Activated CD4-positive, alpha-beta T cell treated with anti-CD3 and anti-CD28 coated beads, Interleukin-2, Interleukin-6, amounts not matched to agents 100 ng/mL and 50 ng/mL, durations not matched to agents 16 hours and 8 hours (primary cell): ENCODE data around the gene B3GNT8.
"Not testable (repeated sequence)": the region's sequence is repeated elsewhere in the genome, so short reads cannot be mapped to it uniquely, and the experiment has no call there.

ENCODE experiments used
- DNase-seq: peaks from one replicate; pipeline ENCODE4 v3.0.0-alpha.2; 2020

Gene B3GNT8

GRCh38 chr19:41435936-41436673 is 8.9 kb upstream of the B3GNT8 start:
- DNase-seq, result no peak

- not testable (repeated sequence) for DNase-seq
Observed at GRCh38 chr19:41435376-41435775, 8.2 kb upstream of the B3GNT8 start.

DNA sequence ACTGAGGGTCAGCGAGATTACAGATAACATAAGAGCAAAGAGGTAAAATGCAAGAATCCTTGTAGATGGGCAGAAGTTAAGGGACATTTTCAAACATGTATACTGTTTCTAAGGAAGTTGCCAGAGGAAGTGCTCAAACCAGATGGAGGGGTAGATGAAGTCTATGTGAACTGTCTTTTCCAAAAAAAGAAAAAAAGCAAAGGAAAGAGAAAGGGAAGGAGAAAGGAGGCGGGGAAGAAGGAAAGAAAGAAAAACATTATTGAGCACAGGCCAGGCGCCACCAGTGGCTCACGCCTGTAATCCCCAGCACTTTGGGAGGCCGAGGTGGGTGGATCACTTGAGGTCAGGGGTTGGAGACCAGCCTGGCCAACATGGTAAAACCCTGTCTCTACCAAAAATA is 7.3 kb upstream of the B3GNT8 start:
- DNase-seq, result no peak

DNA sequence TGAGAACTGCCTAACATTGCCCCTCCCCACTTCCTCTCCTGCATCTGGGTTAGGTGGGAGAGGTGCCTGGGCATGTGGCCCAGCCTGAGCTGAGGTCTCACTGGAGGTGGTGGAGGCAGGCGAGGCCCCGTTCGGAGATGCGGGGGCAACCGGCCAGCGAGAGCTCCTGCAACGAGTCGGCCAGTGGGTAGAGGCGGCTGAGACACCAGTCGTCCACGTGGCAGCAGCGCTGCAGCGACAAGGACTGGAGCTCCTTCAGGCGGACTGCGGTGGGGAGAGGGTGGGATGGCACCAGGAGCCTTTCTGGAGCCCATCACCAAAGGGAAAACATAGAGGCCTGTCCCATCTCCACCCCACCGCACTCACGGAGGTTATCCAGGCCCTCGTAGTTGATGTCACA is 6.0 kb upstream of the B3GNT8 start:
- no peak for DNase-seq

- peak; percentile 18 for DNase-seq
Observed at GRCh38 chr19:41431426-41432386, 4.5 kb upstream of the B3GNT8 start.

GRCh38 chr19:41430922-41431321 is 3.7 kb upstream of the B3GNT8 start:
- DNase-seq, result no peak

DNA sequence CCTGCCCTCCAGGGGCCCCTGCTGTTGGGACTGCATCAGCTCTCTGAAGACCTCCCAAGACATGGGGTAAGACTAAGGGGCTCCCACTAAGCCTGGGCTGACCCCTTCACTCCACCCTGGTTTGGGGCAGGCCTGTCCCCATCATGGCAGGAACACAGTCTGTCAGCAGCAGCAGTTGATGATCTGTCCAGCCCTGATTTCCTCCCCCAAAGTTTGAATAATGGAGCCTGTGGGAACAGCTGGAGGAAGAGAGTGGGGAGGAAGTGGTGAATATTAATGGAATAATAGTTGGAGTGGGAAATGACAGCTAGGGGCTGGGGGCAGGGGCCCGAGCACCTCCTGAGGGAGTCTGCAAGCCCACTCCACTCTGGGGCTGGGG is 1.3 kb upstream of the B3GNT8 start:
- DNase-seq, result no peak

GRCh38 chr19:41427647-41428480 is 690 bp upstream of the B3GNT8 start:
- DNase-seq, result peak; percentile 62

- no peak for DNase-seq
Observed at GRCh38 chr19:41426116-41426841, 895 bp downstream of the B3GNT8 start.

GRCh38 chr19:41425174-41426115 is 1.7 kb downstream of the B3GNT8 start:
- no peak for DNase-seq

GRCh38 chr19:41424335-41425173 is 2.6 kb downstream of the B3GNT8 start:
- DNase-seq, result no peak

DNA sequence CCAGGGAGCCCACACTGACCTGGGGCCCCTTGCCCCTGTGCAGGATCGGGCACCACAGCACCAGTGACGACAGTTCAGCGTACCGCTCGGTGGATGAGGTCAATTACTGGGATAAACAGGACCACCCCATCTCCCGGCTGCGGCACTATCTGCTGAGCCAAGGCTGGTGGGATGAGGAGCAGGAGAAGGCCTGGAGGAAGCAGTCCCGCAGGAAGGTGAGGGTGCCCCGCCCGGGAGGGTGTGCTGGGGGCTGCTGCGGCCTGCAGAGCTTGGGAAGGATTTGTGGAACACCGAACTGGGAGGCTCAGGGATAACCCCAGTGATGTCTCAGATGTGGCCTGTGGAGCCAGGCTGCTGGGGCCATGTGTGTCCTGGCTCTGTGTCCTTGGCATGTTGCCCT is 4.2 kb downstream of the B3GNT8 start:
- DNase-seq, result no peak

DNA sequence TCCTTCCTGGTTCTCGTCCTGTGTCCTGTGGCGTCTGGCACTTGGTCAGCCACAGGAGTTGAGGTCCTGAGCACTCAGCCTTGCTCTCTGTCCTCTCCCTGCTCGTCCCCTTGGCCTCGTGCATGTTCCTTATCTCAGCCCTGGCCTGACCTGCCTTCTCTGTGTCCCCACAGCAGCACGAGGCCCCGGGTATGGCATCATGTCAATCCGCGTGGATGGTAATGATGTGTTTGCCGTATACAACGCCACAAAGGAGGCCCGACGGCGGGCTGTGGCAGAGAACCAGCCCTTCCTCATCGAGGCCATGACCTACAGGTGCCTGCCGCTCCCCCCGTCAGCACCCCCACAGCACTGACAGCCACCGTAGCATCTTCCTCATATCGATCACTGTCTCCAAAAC is 4.7 kb downstream of the B3GNT8 start:
- no peak for DNase-seq

- DNase-seq, result no peak
Observed at GRCh38 chr19:41421973-41422372, 5.2 kb downstream of the B3GNT8 start.

DNA sequence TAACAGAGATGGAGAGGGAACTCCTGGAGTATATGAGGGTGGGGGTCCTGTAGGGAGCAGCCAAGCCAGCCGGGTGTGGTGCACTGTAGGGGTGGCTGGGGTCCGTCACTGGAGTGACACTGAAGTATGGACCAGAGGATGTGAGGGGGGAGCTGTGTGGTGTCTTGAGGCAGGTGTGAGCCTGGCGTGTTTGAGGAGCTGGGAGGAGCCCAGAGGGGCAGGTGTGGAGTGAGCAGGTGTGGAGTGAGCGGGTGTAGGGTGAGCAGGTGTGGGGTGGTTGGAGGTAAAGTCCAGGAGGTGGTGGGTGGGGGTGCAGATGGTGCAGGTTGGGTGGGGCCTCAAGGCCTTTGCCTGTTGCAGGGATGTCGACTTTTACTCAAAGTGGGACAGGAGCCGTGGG is 5.9 kb downstream of the B3GNT8 start:
- DNase-seq, result no peak

- DNase-seq, result no peak
Observed at GRCh38 chr19:41420101-41420880, 6.9 kb downstream of the B3GNT8 start.

DNA sequence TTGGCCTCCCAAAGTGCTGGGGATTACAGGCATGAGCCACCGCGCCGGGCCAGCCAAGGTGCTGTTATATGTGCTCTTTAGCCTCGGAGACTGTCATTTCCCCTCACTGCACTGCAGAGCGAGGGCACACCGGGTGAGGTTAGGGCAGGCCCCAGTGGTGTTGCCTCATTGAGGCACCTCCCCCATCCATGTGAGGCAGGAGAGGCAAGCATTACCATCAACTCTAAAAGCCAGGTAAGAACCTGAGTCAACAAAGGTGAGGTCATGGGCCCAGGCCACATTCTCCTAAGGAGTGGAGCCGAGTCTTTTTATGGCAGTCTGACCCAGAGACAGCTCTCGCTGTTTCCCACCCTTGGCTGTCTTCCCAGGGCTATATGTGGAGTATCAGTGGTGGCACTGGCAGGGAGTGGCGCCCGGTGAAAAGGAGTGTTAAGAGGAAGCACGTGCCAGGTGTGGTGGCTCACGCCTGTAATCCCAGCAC is 10.9 kb downstream of the B3GNT8 start:
- no peak for DNase-seq

DNA sequence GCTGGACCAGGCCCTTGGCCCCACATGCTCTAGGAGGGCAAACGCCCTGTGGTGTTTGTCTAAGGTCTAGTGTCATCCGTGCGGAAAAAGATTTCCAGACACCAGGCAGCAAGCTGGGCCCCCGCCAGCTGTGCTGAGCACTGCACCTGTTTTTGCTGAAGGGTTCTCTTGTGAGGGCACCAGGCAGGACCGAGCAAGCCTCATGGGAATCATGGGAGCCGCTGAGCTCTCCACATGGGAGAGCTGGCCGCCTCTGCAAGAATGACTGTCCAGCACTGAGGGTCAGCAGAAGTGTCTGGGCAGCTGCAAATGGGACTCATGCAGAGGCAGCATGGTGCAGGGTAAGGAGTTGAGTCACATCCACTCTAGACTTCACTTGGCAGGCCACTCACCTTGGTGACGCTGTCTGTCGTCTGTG is 12.0 kb downstream of the B3GNT8 start:
- no peak for DNase-seq

DNA sequence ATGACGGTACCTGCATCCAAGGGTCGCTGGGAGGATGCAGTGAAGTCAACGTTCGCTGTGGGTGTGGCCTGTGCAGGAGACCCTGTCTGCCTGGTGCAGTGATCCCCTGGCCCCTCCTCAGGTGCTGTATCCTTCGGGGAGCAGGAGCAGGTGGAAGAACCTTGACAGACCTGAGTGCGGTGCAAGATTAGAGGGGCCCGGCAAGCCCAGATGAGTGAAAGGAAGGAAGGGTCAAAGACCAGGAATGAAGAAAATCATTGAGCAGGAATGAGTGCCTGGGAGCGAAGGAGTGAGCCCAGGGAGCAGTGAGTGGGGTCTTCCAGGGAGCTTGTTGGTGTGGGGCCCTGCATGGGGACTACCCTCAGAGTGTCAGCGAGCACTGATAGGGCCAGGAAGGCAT is 12.7 kb downstream of the B3GNT8 start:
- DNase-seq, result no peak
